Esophagus squamous epithelium (tissue), 5 donors: Measurements from ENCODE around the gene ZNRF1. TPM values are rescaled to one million over a fixed set of nuclear protein-coding genes. Genes with fewer than 3 reads are reported as not detected.
A peak's percentile ranks its signal among the peaks of the same experiment; 100 is the strongest.

Experiments
- DNase-seq: peaks from one replicate; lab custom pipeline; 2025; lab: John Stamatoyannopoulos, UW
- H3K27ac ChIP-seq, 4 donors: fragments of 200-600 bp; sonication (generic); one replicate each; pipeline ENCODE4 v1.5.1; 2016 to 2019; ENCODE audit warnings: mild to moderate bottlenecking in 1 of 4
- H3K27me3 ChIP-seq, 4 donors: fragments of 200-600 bp; sonication (generic); 1 replicate in 3 of 4; 2 replicates in 1 of 4; pipeline versions ENCODE4 v1.5.1 to v1.6.0; 2017 to 2021; ENCODE audit warnings: antibody characterized with exemption in 1 of 4
- H3K36me3 ChIP-seq, 3 donors: fragments of 200-600 bp; sonication (generic); one replicate each; pipeline ENCODE4 v1.5.1; 2016 to 2019
- H3K4me1 ChIP-seq, 3 donors: fragments of 200-600 bp; sonication (generic); one replicate each; pipeline ENCODE4 v1.5.1; 2017 to 2019
- H3K4me3 ChIP-seq, 4 donors: fragments of 200-600 bp; sonication (generic); 1 replicate in 3 of 4; 2 replicates in 1 of 4; pipeline ENCODE4 v1.5.1; 2016 to 2019; ENCODE audit warnings: mild to moderate bottlenecking in 2 of 4, moderate library complexity in 1 of 4
- H3K9me3 ChIP-seq, 3 donors: fragments of 200-600 bp; sonication (generic); one replicate each; pipeline ENCODE4 v1.5.1; 2016 to 2019
- POLR2A ChIP-seq, 4 donors: fragments of 450-650 bp; IDR thresholded peaks; one replicate each; pipeline ENCODE4 v1.6.1; 2017; ENCODE audit warnings: antibody characterized with exemption in 4 of 4, mild to moderate bottlenecking in 4 of 4, moderate library complexity in 3 of 4
- WGBS, 2 donors: methylation state at CpG; one replicate each; pipeline ENCODE4 v1.1.5; 2018; 5-methylcytosine and 5-hydroxymethylcytosine counted together
- intact Hi-C: fragments of 100-400 bp; cut with DNase I; formaldehyde crosslinking; loops from one replicate; pipeline ENCODE4 v1.15.0; 2022
- total RNA-seq, 4 donors: library from RNA; depleted of rRNA; stranded (reverse); fragments of >200 nt; gene quantifications; one replicate each; pipeline ENCODE4 v1.1.0, GENCODE V29; 2016
- TF ChIP-seq, protein P1 (sequence below), 6 experiments: fragments of 450-650 bp in 4 of 6; fragments of 200-600 bp in 2 of 6; sonication (generic) in 2 of 6; IDR thresholded peaks; one replicate each; pipeline ENCODE4 v1.5.1; 2016 to 2019; ENCODE audit warnings: antibody characterized with exemption in 6 of 6, mild to moderate bottlenecking in 4 of 6, moderate library complexity in 4 of 6
- donor health status: DM: yes; HTN: yes; CAD: no.

ZNRF1 gene
- total RNA-seq, 4 donors from 2014 or later = 28.0 to 67.4 (median 33.5) TPM

- DNase-seq = no peak
- no peak overlapping the region for H3K27ac ChIP-seq
- H3K36me3 ChIP-seq = peaks cover 2 to 90% (median 8%) of the 10 kb centered on the region in 3 donors
- intact Hi-C loops = no loop called here
- no peaks in the 10 kb centered on the region for H3K27me3 ChIP-seq
- H3K4me3 ChIP-seq = no peak overlapping the region
- no peak for TF ChIP-seq POLR2A (IDR thresholded peaks at IDR 0.05)
- TF ChIP-seq, protein P1, sequence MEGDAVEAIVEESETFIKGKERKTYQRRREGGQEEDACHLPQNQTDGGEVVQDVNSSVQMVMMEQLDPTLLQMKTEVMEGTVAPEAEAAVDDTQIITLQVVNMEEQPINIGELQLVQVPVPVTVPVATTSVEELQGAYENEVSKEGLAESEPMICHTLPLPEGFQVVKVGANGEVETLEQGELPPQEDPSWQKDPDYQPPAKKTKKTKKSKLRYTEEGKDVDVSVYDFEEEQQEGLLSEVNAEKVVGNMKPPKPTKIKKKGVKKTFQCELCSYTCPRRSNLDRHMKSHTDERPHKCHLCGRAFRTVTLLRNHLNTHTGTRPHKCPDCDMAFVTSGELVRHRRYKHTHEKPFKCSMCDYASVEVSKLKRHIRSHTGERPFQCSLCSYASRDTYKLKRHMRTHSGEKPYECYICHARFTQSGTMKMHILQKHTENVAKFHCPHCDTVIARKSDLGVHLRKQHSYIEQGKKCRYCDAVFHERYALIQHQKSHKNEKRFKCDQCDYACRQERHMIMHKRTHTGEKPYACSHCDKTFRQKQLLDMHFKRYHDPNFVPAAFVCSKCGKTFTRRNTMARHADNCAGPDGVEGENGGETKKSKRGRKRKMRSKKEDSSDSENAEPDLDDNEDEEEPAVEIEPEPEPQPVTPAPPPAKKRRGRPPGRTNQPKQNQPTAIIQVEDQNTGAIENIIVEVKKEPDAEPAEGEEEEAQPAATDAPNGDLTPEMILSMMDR (IDR thresholded peaks at IDR 0.05) = no peak
- H3K4me1 ChIP-seq = peaks cover 0 to 4% (median 0%) of the 10 kb centered on the region in 3 donors
- H3K9me3 ChIP-seq = no peaks in the 10 kb centered on the region
- 72 to 81% methylated on average over 4 of the region's 4 CpGs for WGBS, 2 donors
Measured at GRCh38 chr16:74954763-74955162, 44.1 kb upstream of the ZNRF1 start.

- intact Hi-C loops = no loop called here
- no peak for DNase-seq
- TF ChIP-seq, protein P1 (IDR thresholded peaks at IDR 0.05) = no peak
- TF ChIP-seq POLR2A (IDR thresholded peaks at IDR 0.05) = no peak
- Histone ChIP-seq H3K4me3 (no peak overlapping the region), H3K27ac (no peak overlapping the region), H3K4me1 (no peaks in the 10 kb centered on the region), H3K27me3 (no peaks in the 10 kb centered on the region), H3K36me3 (peaks cover 0 to 42% (median 7%) of the 10 kb centered on the region in 3 donors), H3K9me3 (no peaks in the 10 kb centered on the region)
- 95 to 100% methylated on average over 4 to 10 of the region's 10 CpGs for WGBS, 2 donors
Measured at GRCh38 chr16:74973304-74973703, 25.5 kb upstream of the ZNRF1 start.

DNA sequence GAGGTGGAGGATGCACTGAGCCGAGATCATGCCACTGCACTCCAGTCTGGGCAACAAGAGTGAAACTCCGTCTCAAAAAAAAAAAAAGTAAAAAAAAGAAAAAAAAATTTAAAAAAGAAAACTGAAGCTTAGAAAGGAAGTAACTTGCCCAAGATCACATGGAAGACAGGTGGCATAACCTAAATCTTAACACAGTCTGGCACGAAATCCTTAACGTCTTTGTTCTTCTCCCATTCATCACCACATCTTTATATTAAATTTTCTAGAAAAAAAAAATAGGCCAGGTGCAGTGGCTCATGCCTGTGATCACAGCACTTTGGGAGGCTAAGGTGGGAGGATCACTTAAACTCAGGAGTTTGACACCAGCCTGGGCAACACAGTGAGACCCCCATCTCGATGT is 23.2 kb upstream of the ZNRF1 start:
- DNase-seq = no peak
- TF ChIP-seq POLR2A (IDR thresholded peaks at IDR 0.05) = no peak
- TF ChIP-seq, protein P1 (IDR thresholded peaks at IDR 0.05) = no peak
- no peaks in the 10 kb centered on the region for H3K9me3 ChIP-seq
- WGBS, 2 donors = 80 to 84% methylated on average over 5 of the region's 5 CpGs
- no peak overlapping the region for H3K4me3 ChIP-seq
- intact Hi-C loops = no loop called here
- H3K4me1 ChIP-seq = no peaks in the 10 kb centered on the region
- H3K36me3 ChIP-seq = peaks cover 0 to 50% (median 7%) of the 10 kb centered on the region in 3 donors
- no peaks in the 10 kb centered on the region for H3K27me3 ChIP-seq
- no peak overlapping the region for H3K27ac ChIP-seq

DNA sequence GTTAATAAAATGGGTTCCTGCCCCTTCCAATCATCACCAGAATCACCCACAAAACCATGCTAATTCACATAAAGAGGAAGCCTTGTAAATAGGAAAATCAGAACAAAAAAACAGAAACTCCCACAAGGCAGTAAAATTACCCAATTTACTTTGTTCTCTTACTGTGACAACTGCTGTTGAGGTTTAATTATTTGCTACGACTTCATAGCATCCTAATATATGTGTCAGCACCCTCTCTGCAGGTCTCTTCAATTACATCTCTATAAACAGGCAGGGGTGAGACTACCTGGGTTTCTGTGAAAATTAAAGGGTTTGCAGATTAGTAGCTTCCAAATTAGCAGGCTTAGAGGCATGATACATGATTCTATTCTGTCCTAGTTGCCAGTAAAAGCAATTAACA is 16.6 kb upstream of the ZNRF1 start:
- Histone ChIP-seq H3K36me3 (peaks cover 0 to 18% (median 0%) of the 10 kb centered on the region in 3 donors), H3K4me1 (peaks cover 10 to 30% (median 14%) of the 10 kb centered on the region in 3 donors), H3K9me3 (no peaks in the 10 kb centered on the region), H3K27me3 (no peaks in the 10 kb centered on the region), H3K4me3 (no peak overlapping the region), H3K27ac (no peak overlapping the region)
- TF ChIP-seq POLR2A (IDR thresholded peaks at IDR 0.05) = no peak
- TF ChIP-seq, protein P1 (IDR thresholded peaks at IDR 0.05) = no peak
- intact Hi-C loops = no loop called here
- DNase-seq = no peak
- WGBS, 2 donors = 77 to 80% methylated on average over 1 of the region's 1 CpG

- WGBS, 2 donors = 24 to 29% methylated on average over 12 to 13 of the region's 13 CpGs
- Histone ChIP-seq H3K27ac (peak overlapping the region in 3 of 4 donors; percentile 95 to 98 (median 95)), H3K4me1 (peaks cover 10 to 30% (median 14%) of the 10 kb centered on the region in 3 donors), H3K9me3 (no peaks in the 10 kb centered on the region), H3K27me3 (no peaks in the 10 kb centered on the region), H3K4me3 (peak overlapping the region; percentile 91 to 100 (median 98)), H3K36me3 (no peaks in the 10 kb centered on the region)
- intact Hi-C loops = no loop called here
- no peak for DNase-seq
- no peak for TF ChIP-seq POLR2A (IDR thresholded peaks at IDR 0.05)
- TF ChIP-seq, protein P1 (IDR thresholded peaks at IDR 0.05) = no peak
Measured at GRCh38 chr16:74984194-74984528, 14.7 kb upstream of the ZNRF1 start.
